HG02938 (cell line): ENCODE results near the gene SPATS1.
"Not testable (repeated sequence)": the region's sequence is repeated elsewhere in the genome, so short reads cannot be mapped to it uniquely, and the experiment has no call there.

Experiments
- ATAC-seq: cut with Tn5 transposase; IDR thresholded peaks from one replicate; pipeline ENCODE4 v1.9.1; 2021; ENCODE audit warnings: mild to moderate bottlenecking, moderate library complexity; ENCODE audit not compliant: unreplicated experiment

SPATS1 gene

GRCh38 chr6:44310241-44310640, 32.2 kb upstream of the SPATS1 start:
- ATAC-seq, result no peak

GRCh38 chr6:44311304-44311703, 31.1 kb upstream of the SPATS1 start:
- no peak for ATAC-seq

GRCh38 chr6:44311767-44312166, 30.7 kb upstream of the SPATS1 start:
- no peak for ATAC-seq

GRCh38 chr6:44312901-44313788, 29.3 kb upstream of the SPATS1 start, which contains the start of gene AARS2:
TSS of gene AARS2 (minus strand) at chr6:44313347. CDS start at chr6:44313323, 24 bp downstream.
- ATAC-seq, result peak; percentile 87

GRCh38 chr6:44314657-44315056, 27.8 kb upstream of the SPATS1 start:
- ATAC-seq, result not testable (repeated sequence)

- ATAC-seq, result no peak
Observed at GRCh38 chr6:44315516-44315915, 26.9 kb upstream of the SPATS1 start.

GRCh38 chr6:44315951-44316350, 26.5 kb upstream of the SPATS1 start:
- no peak for ATAC-seq

GRCh38 chr6:44316481-44316880, 26.0 kb upstream of the SPATS1 start:
- no peak for ATAC-seq

- ATAC-seq, result not testable (repeated sequence)
Observed at GRCh38 chr6:44317136-44317631, 25.3 kb upstream of the SPATS1 start.

- no peak for ATAC-seq
Observed at GRCh38 chr6:44321210-44321609, 21.2 kb upstream of the SPATS1 start.

GRCh38 chr6:44327096-44327495, 15.4 kb upstream of the SPATS1 start:
- no peak for ATAC-seq

GRCh38 chr6:44327760-44328159, 14.7 kb upstream of the SPATS1 start:
- no peak for ATAC-seq

- ATAC-seq, result not testable (repeated sequence)
Observed at GRCh38 chr6:44328203-44328602, 14.2 kb upstream of the SPATS1 start.

- no peak for ATAC-seq
Observed at GRCh38 chr6:44329858-44330257, 12.6 kb upstream of the SPATS1 start.

- no peak for ATAC-seq
Observed at GRCh38 chr6:44332585-44332984, 9.9 kb upstream of the SPATS1 start.

- no peak for ATAC-seq
Observed at GRCh38 chr6:44333273-44333919, 9.1 kb upstream of the SPATS1 start.

GRCh38 chr6:44333942-44334341, 8.5 kb upstream of the SPATS1 start:
- no peak for ATAC-seq

GRCh38 chr6:44335631-44336030, 6.8 kb upstream of the SPATS1 start:
- ATAC-seq, result no peak

- ATAC-seq, result no peak
Observed at GRCh38 chr6:44338228-44339122, 4.0 kb upstream of the SPATS1 start.

- ATAC-seq, result no peak
Observed at GRCh38 chr6:44339301-44339700, 3.1 kb upstream of the SPATS1 start.
